Limb (tissue), 2 donors: ENCODE data around the gene SPNS2.

Source experiments
- DNase-seq, 2 donors: peaks; one replicate each; pipeline ENCODE4 v3.0.0-alpha.2; 2016; ENCODE audit errors: extremely low spot score in 2 of 2

SPNS2 gene, protein sequence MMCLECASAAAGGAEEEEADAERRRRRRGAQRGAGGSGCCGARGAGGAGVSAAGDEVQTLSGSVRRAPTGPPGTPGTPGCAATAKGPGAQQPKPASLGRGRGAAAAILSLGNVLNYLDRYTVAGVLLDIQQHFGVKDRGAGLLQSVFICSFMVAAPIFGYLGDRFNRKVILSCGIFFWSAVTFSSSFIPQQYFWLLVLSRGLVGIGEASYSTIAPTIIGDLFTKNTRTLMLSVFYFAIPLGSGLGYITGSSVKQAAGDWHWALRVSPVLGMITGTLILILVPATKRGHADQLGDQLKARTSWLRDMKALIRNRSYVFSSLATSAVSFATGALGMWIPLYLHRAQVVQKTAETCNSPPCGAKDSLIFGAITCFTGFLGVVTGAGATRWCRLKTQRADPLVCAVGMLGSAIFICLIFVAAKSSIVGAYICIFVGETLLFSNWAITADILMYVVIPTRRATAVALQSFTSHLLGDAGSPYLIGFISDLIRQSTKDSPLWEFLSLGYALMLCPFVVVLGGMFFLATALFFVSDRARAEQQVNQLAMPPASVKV

DNA sequence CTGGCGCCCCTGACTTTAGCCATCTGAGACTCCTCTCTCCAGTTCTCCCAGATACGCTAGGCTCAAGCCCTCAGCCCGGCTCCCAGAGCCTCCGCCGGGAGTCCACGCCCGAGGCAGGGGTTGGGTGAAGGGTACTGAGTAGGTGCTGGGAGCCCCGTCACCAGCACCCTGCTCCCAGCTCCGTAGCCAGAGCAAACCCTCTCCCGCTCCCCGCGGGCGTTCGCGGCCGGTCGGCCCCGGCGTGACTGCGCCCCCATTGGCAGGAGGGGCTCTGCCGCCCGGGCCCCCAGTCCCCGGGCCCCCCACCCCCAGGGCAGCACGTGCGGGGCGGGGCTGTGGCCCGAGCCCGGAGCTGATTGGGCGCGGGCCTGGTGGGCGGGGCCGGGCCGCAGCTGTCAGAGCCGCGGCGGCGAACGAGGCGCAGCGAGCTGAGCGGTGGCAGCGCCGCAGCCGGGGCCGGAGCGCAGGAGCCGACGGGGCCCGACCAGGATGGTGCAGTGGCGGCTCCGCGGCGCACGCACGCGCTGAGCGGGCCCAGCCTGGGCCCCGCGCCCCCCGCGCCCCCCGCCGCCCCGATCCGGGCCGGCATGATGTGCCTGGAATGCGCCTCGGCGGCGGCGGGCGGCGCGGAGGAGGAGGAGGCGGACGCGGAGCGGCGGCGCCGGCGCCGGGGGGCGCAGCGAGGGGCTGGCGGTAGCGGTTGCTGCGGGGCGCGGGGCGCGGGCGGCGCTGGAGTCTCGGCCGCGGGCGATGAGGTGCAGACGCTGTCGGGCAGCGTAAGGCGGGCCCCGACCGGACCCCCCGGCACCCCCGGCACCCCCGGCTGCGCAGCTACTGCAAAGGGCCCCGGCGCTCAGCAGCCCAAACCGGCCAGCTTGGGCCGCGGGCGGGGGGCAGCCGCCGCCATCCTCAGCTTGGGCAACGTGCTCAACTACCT lies at the start of gene SPNS2:
SPNS2 (plus strand) TSS at position 421 of the 937 bp plus-strand sequence; CDS start at position 588, 167 bp downstream.
- peak; percentile 67 to 83 for DNase-seq

DNA sequence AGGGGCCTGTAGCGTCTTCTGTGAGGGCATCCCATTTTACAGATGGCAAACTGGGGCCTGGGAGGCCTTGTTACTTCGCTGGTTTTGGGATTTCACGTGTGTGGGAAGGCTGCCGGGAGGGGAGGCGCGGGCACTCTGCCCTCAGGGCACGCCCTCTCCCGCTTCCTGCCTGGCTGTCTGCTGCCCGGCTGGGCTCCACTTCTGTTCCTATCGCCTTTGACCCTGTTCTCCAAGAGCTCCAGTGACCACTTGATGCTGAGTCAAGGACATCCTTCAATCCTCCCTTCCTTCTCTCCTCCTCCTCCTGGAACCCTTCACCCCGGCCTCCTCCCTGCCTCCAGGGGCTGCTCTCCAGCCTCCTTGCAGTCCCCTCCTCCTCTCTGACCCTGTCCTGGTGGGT lies 48.9 kb upstream of the SPNS2 start:
- no peak for DNase-seq

- no peak for DNase-seq
Measured at GRCh38 chr17:4450710-4451316, 47.9 kb upstream of the SPNS2 start.

- no peak for DNase-seq
Measured at GRCh38 chr17:4453812-4454591, 44.7 kb upstream of the SPNS2 start.

- DNase-seq = no peak
Measured at GRCh38 chr17:4460661-4461060, 38.0 kb upstream of the SPNS2 start.

- no peak for DNase-seq
Measured at GRCh38 chr17:4463818-4464476, 34.7 kb upstream of the SPNS2 start.

DNA sequence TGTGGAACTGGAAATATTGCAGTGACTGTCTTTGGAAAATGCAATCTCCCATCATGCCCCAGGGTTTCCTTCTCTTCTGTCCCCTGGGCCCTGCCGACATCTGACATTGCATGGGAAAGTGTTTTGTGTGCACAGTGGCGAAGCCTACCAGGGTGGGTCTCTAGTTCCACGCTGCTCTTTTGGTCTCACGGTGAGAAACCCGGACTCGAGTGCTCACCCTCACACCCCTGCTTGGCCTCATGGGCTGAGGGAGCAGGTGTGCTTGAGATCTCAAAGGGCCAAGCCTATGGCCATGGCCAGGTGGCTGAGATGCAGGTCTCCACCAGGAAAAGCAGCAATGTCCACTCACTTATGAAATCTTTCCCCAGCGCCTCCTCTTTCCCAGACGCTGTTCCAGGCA lies 32.9 kb upstream of the SPNS2 start:
- no peak for DNase-seq

GRCh38 chr17:4467287-4467686 lies 31.4 kb upstream of the SPNS2 start:
- DNase-seq = no peak

- DNase-seq = no peak
Measured at GRCh38 chr17:4469552-4469951, 29.1 kb upstream of the SPNS2 start.

DNA sequence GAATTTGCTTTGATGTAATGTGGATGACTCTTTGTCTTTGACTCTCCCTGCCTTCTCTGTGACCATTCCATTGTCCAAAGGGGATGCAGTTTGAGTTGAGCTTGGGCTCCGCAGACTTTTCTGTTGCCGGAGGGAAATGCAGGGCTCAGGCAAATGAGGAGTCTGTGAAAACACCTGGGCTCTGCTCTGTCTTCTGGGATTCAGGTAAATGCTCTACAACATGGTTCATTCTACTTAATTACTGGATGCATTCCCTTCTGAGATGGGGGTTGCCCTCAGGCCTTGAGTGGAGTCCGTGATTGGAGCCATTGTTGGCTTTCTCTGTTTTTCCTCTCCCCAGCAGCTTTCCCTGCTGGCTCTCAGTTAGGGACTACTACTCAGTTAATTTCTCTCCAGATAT lies 26.4 kb upstream of the SPNS2 start:
- no peak for DNase-seq

GRCh38 chr17:4474093-4474492 lies 24.6 kb upstream of the SPNS2 start:
- no peak for DNase-seq

GRCh38 chr17:4475001-4475400 lies 23.7 kb upstream of the SPNS2 start:
- DNase-seq = no peak

GRCh38 chr17:4475463-4475862 lies 23.2 kb upstream of the SPNS2 start:
- no peak for DNase-seq

DNA sequence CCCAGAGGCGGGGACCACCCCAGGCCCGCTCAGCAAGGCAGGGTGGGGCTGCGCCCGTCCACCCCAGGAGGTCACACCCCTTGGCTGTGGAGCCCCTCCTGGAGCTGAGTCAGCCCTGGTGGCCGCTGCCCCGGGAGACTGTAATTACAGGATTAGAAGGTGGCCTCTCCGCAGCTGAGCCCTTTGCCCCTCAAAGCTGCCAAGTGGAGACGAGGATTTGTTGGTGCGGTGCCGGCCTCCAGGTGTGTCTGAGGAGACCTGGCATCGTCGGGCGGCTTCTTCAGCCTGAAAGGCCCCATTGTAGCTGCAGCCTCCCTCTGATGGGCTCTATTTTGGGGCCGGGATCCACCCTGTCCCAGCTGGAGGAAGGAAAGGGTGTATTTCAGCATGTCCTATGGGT lies 22.7 kb upstream of the SPNS2 start:
- DNase-seq = no peak

GRCh38 chr17:4476511-4477070 lies 22.1 kb upstream of the SPNS2 start:
- DNase-seq = no peak

GRCh38 chr17:4477255-4477791 lies 21.4 kb upstream of the SPNS2 start:
- DNase-seq = no peak

DNA sequence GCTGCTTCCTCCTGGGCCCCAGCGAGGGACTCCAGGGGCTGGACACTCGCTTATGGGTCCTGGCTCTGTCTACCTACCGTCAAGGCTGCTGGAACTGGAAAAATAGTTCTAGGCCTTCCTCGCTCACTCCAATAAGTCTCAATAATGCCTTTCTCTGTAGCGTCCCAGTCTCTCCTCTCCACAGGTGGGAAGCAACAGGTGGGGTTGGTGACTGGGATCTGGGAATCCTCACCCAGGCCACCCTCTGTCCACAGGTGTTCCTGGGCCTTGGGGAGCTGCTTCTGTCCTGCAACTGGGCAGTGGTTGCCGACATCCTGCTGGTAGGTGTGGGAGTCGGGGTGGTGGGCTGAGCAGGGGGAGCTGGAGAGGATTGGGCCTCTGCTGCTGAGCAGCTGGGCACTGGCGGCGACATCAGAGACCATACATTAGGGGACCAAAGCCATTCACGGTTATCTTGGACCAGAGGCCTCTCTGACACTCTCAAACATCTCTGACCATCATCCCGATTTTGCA lies 20.3 kb upstream of the SPNS2 start:
- no peak for DNase-seq

DNA sequence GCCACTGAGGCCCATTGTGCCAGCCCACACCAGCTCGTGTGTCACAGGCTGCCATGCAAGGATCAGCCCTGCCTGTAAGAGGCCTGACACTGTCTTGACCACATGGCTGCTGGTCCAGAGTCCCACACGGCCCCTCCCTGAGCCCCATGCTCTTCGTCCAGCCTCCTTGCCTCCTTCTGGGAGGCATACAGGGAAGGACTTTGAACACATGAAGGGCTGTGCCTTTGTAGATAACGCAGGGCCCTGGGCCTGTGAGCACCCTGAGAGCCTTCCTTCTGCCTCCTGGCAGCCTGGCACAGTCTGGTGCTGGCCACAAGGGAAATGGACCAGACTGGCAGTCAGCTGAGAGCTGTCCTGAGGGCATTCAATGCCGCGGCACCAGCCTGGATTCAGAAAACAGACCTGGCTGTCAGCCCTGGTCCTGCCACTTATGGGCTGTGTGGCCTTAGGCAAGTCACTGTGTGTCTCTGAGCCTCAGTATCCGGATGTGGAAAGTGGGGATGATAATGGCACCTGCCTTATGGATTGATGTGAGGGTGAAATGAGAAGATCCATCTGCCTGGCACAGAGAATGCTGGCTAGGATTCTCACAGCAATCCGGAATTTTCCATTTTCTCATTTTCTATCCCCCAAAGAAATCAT lies 19.2 kb upstream of the SPNS2 start:
- no peak for DNase-seq
